Neutrophil (primary cell): ENCODE measurements around the gene CBR3.
"Not testable (repeated sequence)": the region's sequence is repeated elsewhere in the genome, so short reads cannot be mapped to it uniquely, and the experiment has no call there.

ENCODE experiments used
- H3K27ac ChIP-seq: fragments of 200-600 bp; sonication (generic); 2 replicates; pipeline ENCODE4 v1.5.1; 2016; ENCODE audit warnings: mild to moderate bottlenecking, moderate library complexity
- H3K27me3 ChIP-seq: fragments of 200-600 bp; sonication (generic); 2 replicates; pipeline ENCODE4 v1.6.0; 2016; ENCODE audit warnings: mild to moderate bottlenecking
- H3K36me3 ChIP-seq: fragments of 200-600 bp; sonication (generic); 2 replicates; pipeline ENCODE4 v1.5.1; 2017
- H3K4me1 ChIP-seq, 2 experiments: fragments of 200-600 bp in 1 of 2; sonication (generic) in 1 of 2; 1 replicate in 1 of 2; 2 replicates in 1 of 2; pipeline versions ENCODE4 v1.5.1 to v1.6.1; 2013 to 2016; ENCODE audit warnings: low read depth in 1 of 2, low read length in 1 of 2, mild to moderate bottlenecking in 1 of 2, moderate library complexity in 1 of 2; ENCODE audit not compliant: control insufficient read depth in 1 of 2, insufficient read depth in 1 of 2
- H3K4me3 ChIP-seq, 2 experiments: fragments of 200-600 bp in 1 of 2; sonication (generic) in 1 of 2; 1 replicate in 1 of 2; 2 replicates in 1 of 2; pipeline ENCODE4 v1.5.1; 2013 to 2016; ENCODE audit warnings: low read depth in 1 of 2, low read length in 1 of 2, mild to moderate bottlenecking in 1 of 2, moderate library complexity in 1 of 2
- H3K9me3 ChIP-seq: fragments of 200-600 bp; sonication (generic); 2 replicates; pipeline ENCODE4 v1.5.1; 2016
- TF ChIP-seq, protein P1 (sequence below): fragments of 200-600 bp; sonication (generic); IDR thresholded peaks from 2 replicates; pipeline ENCODE4 v1.5.1; 2016; ENCODE audit warnings: antibody characterized with exemption

Gene CBR3

DNA sequence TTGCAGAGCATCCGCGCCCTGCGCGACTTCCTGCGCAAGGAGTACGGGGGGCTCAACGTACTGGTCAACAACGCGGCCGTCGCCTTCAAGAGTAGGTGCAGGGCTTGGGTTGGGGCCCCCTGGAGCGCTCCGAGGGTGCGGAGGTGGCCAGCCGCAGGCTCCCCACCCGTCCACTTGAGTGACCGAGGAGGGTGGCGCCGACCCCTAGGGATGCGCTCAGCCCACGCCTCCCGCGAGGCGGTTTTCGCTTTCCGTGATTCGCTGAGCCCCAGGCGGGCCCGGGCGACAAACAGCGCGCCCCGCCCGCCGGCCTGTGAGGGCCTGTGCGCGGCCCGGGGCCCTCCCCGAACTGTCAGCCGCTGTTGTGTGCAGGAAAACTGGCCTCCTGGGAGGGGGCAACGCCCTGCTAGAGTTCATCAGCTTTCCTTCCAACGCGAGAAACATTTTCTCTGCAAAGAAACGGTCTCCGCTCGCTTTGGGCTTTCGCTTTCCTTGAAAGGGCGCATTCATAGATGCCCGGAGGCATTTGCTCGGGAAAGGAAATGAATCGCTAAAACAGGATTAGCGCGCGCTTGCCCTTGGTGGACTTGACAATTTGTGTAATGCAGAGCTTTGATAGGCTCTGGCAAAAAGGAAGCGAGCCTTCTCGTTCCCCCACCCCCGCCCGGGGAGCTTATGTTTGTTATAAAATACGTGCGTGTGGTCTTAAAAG lies 668 bp downstream of the CBR3 start:
- Histone ChIP-seq H3K9me3 (no peaks in the 10 kb centered on the region), H3K4me1 (peaks cover 24 to 29% of the 10 kb centered on the region in 2 experiments), H3K4me3 (peak overlapping the region; percentile 66 to 73), H3K27ac (peak overlapping the region; percentile 23), H3K27me3 (peaks cover 73% of the 10 kb centered on the region), H3K36me3 (no peaks in the 10 kb centered on the region)
- TF ChIP-seq, protein P1, sequence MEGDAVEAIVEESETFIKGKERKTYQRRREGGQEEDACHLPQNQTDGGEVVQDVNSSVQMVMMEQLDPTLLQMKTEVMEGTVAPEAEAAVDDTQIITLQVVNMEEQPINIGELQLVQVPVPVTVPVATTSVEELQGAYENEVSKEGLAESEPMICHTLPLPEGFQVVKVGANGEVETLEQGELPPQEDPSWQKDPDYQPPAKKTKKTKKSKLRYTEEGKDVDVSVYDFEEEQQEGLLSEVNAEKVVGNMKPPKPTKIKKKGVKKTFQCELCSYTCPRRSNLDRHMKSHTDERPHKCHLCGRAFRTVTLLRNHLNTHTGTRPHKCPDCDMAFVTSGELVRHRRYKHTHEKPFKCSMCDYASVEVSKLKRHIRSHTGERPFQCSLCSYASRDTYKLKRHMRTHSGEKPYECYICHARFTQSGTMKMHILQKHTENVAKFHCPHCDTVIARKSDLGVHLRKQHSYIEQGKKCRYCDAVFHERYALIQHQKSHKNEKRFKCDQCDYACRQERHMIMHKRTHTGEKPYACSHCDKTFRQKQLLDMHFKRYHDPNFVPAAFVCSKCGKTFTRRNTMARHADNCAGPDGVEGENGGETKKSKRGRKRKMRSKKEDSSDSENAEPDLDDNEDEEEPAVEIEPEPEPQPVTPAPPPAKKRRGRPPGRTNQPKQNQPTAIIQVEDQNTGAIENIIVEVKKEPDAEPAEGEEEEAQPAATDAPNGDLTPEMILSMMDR, result no peak

DNA sequence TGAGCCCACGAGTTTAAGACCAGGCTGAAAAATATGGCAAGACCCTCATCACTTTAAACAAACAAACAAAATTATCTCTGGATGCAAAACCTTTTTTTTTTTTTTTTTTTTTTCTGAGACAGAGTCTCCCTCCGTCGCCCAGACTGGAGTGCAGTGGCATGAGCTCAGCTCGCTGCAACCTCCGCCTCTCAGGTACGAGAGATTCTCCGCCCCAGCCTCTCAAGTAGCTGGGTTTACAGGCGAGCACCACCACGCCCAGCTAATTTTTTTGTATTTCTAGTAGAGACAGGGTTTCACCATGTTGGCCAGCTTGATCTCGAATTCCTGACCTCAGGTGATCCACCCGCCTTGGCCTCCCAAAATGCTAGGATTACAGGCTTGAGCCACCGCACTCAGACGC lies 4.9 kb downstream of the CBR3 start:
- H3K9me3 ChIP-seq, H3K36me3 ChIP-seq, H3K4me3 ChIP-seq, H3K27ac ChIP-seq: not testable (repeated sequence)
- Histone ChIP-seq H3K27me3 (peaks cover 35% of the 10 kb centered on the region), H3K4me1 (peaks cover 24 to 28% of the 10 kb centered on the region in 2 experiments)

DNA sequence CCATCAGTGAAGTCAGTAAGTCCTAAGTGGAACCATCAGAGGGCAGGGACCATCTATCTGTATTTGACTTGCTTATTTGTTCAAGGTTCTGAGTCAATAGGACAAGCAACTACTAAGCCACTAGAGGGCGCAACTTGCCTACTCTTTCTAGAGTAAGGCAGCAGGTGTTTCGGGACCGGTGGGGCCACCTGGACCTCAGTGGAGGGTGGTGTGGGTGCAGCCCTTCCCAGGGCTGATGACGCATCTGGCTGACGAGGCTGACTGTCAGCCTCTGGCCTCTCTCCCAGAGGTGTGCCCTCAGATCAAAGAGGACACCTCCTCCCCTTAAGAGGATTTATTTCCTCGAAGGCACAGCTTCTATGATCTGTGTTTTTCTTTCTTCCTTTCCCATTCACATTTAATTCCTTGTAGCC lies 6.6 kb downstream of the CBR3 start:
- H3K27me3 ChIP-seq, result peaks cover 18% of the 10 kb centered on the region
- no peaks in the 10 kb centered on the region for H3K9me3 ChIP-seq
- H3K4me3 ChIP-seq, result no peak overlapping the region
- TF ChIP-seq, protein P1, result peak; percentile 82
- H3K27ac ChIP-seq, result no peak overlapping the region
- peaks cover 23 to 27% of the 10 kb centered on the region in 2 experiments for H3K4me1 ChIP-seq
- H3K36me3 ChIP-seq, result no peaks in the 10 kb centered on the region

DNA sequence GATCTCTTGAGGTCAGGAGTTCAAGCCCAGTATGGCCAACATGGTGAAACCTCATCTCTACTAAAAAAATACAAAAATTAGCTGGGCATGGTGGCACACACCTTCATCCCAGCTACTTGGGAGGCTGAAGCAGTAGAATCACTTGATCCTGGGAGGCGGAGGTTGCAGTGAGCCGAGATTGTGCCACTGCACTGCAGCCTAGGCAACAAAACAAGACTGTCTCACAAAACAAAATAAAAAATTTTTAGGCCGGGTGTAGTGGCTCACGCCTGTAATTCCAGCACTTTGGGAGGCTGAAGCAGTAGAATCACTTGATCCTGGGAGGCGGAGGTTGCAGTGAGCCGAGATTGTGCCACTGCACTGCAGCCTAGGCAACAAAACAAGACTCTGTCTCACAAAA lies 9.4 kb downstream of the CBR3 start:
- H3K4me1 ChIP-seq, result peaks cover 31 to 32% of the 10 kb centered on the region in 2 experiments
- H3K9me3 ChIP-seq, H3K27me3 ChIP-seq, H3K4me3 ChIP-seq, H3K27ac ChIP-seq, H3K36me3 ChIP-seq: not testable (repeated sequence)

DNA sequence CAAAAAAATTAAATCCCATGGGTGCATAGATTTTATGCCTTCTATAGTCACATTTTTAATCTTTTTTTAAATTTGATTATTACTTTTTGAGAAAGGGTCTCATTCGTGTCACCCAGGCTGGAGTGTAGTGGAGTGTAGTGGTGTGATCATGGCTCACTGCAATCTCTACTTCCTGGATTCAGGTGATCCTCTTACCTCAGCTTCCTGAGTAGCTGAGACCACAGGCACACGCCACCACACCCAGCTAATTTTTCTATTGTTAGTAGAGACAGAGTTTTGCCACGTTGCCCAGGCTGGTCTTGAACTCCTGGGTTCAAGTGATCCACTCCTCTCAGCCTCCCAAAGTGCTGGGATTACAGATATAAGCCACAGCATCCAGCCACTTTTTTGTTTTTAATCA lies 10.4 kb downstream of the CBR3 start:
- TF ChIP-seq, protein P1, result no peak
- Histone ChIP-seq H3K27me3 (no peaks in the 10 kb centered on the region), H3K9me3 (no peaks in the 10 kb centered on the region), H3K27ac (peak overlapping the region; percentile 70), H3K36me3 (no peaks in the 10 kb centered on the region), H3K4me3 (peak overlapping the region in 1 of 2 experiments; percentile 19), H3K4me1 (peaks cover 42% of the 10 kb centered on the region in 2 experiments)

DNA sequence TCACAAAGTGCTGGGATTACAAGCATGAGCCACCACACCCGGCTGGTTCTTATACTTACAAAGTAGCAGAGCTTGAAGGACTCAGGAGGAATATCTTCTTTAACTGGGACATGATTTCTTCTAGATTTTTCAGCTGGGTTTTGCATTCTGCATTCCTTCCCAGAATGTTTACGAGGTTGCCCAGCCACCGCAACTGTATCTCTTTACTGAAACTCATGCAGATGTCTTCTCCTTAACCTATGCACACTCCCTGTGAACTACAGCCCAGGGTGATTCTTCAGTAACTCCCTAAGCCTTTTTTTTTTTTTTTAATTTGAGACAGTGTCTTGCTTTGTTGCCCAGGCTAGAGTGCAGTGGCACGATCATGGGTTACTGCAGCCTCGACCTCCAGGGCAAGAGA lies 13.0 kb downstream of the CBR3 start:
- Histone ChIP-seq H3K27me3 (no peaks in the 10 kb centered on the region), H3K36me3 (no peaks in the 10 kb centered on the region), H3K27ac (no peak overlapping the region), H3K4me3 (no peak overlapping the region), H3K4me1 (peaks cover 49 to 50% of the 10 kb centered on the region in 2 experiments), H3K9me3 (no peaks in the 10 kb centered on the region)
- TF ChIP-seq, protein P1, result no peak
